ENCODE measurements around the gene BTBD2. TPM values are rescaled to one million over a fixed set of nuclear protein-coding genes. Genes with fewer than 3 reads are reported as not detected.

Gene BTBD2
- polyA plus RNA-seq, 3 donors = 2.8 to 36.0 (median 3.3) TPM

- Histone ChIP-seq H3K36me3 (replicated peaks in 1 of 2; ENCODE audit: control insufficient read depth in 1 of 2, insufficient read depth in 2 of 2, low read length in 2 of 2) (peaks cover 0 to 3% of the 10 kb centered on the region in 2 donors), H3K4me2 (replicated peaks; ENCODE audit: extremely low read depth, low read length, poor library complexity, severe bottlenecking) (peak overlapping the region; percentile 75), H3K9ac (ENCODE audit: insufficient read depth, low read length, poor library complexity, severe bottlenecking) (no peak overlapping the region), H2AFZ (ENCODE audit: insufficient read depth, low read depth, low read length, poor library complexity, severe bottlenecking) (no peak overlapping the region), H3K79me2 (ENCODE audit: insufficient read depth, low read length) (peaks cover 39% of the 10 kb centered on the region), H3K4me3 (replicated peaks in 1 of 3; ENCODE audit: low read depth in 2 of 3, low read length in 3 of 3) (no peak overlapping the region), H3K27me3 (ENCODE audit: control insufficient read depth in 2 of 2, insufficient read depth in 2 of 2, low read length in 2 of 2) (no peaks in the 10 kb centered on the region), H3K9me3 (replicated peaks in 1 of 2; ENCODE audit: control insufficient read depth in 1 of 2, insufficient read depth in 1 of 2, low read length in 2 of 2) (no peaks in the 10 kb centered on the region), H3K4me1 (ENCODE audit: control insufficient read depth in 1 of 2, insufficient read depth in 2 of 2, low read length in 2 of 2) (peaks cover 11 to 22% of the 10 kb centered on the region in 2 donors), H3K27ac (ENCODE audit: low read depth in 1 of 2, low read length in 2 of 2) (no peak overlapping the region), H4K20me1 (ENCODE audit: insufficient read depth, low read length) (peaks cover 21% of the 10 kb centered on the region)
- intact Hi-C loops (cut with micrococcal nuclease) = no loop called here
- no peak overlapping the region for H3K4me3 Mint-ChIP-seq
- peaks cover 4 to 21% of the 10 kb centered on the region in 2 donors for H3K36me3 Mint-ChIP-seq
- no peak overlapping the region for H3K27ac Mint-ChIP-seq
- WGBS (ENCODE audit: insufficient coverage) = 93% methylated on average over 4 of the region's 5 CpGs
- H3K27me3 Mint-ChIP-seq (ENCODE audit: low read depth in 3 of 3) = peaks cover 0 to 1% (median 0%) of the 10 kb centered on the region in 3 donors
- peaks cover 23% of the 10 kb centered on the region for H3K4me1 Mint-ChIP-seq
- no peak for DNase-seq
- H3K9me3 Mint-ChIP-seq = peaks cover 0 to 3% (median 0%) of the 10 kb centered on the region in 7 donors
- TF ChIP-seq CTCF (IDR thresholded peaks at IDR 0.05) = no peak
Observed at GRCh38 chr19:2014131-2014571, 1.4 kb downstream of the BTBD2 start.

- peaks cover 11 to 22% of the 10 kb centered on the region in 2 donors for H3K4me1 ChIP-seq (ENCODE audit: control insufficient read depth in 1 of 2, insufficient read depth in 2 of 2, low read length in 2 of 2)
- Mint-ChIP-seq H3K27me3 (ENCODE audit: low read depth in 3 of 3) (peaks cover 0 to 1% (median 0%) of the 10 kb centered on the region in 3 donors), H3K4me1 (peaks cover 23% of the 10 kb centered on the region), H3K9me3 (peaks cover 0 to 3% (median 0%) of the 10 kb centered on the region in 7 donors), H3K36me3 (peaks cover 4 to 21% of the 10 kb centered on the region in 2 donors), H3K4me3 (no peak overlapping the region), H3K27ac (no peak overlapping the region)
- no peak overlapping the region for H3K4me3 ChIP-seq (replicated peaks in 1 of 3; ENCODE audit: low read depth in 2 of 3, low read length in 3 of 3)
- no peaks in the 10 kb centered on the region for H3K9me3 ChIP-seq (replicated peaks in 1 of 2; ENCODE audit: control insufficient read depth in 1 of 2, insufficient read depth in 1 of 2, low read length in 2 of 2)
- TF ChIP-seq CTCF (IDR thresholded peaks at IDR 0.05) = no peak
- intact Hi-C loops (cut with micrococcal nuclease) = no loop called here
- WGBS (ENCODE audit: insufficient coverage) = 85% methylated on average over 5 of the region's 6 CpGs
- H2AFZ ChIP-seq (ENCODE audit: insufficient read depth, low read depth, low read length, poor library complexity, severe bottlenecking) = no peak overlapping the region
- H3K79me2 ChIP-seq (ENCODE audit: insufficient read depth, low read length) = peaks cover 39% of the 10 kb centered on the region
- no peak for DNase-seq
- no peak overlapping the region for H3K4me2 ChIP-seq (replicated peaks; ENCODE audit: extremely low read depth, low read length, poor library complexity, severe bottlenecking)
- H3K27me3 ChIP-seq (ENCODE audit: control insufficient read depth in 2 of 2, insufficient read depth in 2 of 2, low read length in 2 of 2) = no peaks in the 10 kb centered on the region
- no peak overlapping the region for H3K9ac ChIP-seq (ENCODE audit: insufficient read depth, low read length, poor library complexity, severe bottlenecking)
- peaks cover 21% of the 10 kb centered on the region for H4K20me1 ChIP-seq (ENCODE audit: insufficient read depth, low read length)
- H3K27ac ChIP-seq (ENCODE audit: low read depth in 1 of 2, low read length in 2 of 2) = no peak overlapping the region
- peaks cover 0 to 3% of the 10 kb centered on the region in 2 donors for H3K36me3 ChIP-seq (replicated peaks in 1 of 2; ENCODE audit: control insufficient read depth in 1 of 2, insufficient read depth in 2 of 2, low read length in 2 of 2)
Observed at GRCh38 chr19:2013683-2013961, 1.9 kb downstream of the BTBD2 start.
